Hematopoietic multipotent progenitor cell treated with erythropoietin and hydrocortisone succinate and interleukin-3 and kit ligand, for 8 days (in vitro differentiated cells): ENCODE measurements around the gene PEX5.
"Not testable (repeated sequence)": the region's sequence is repeated elsewhere in the genome, so short reads cannot be mapped to it uniquely, and the experiment has no call there.

Source experiments
- DNase-seq: peaks from one replicate; pipeline ENCODE4 v3.0.0-alpha.2; 2015

PEX5 gene

GRCh38 chr12:7219599-7220243 lies 30.2 kb downstream of the PEX5 start:
- DNase-seq, result peak; percentile 87

GRCh38 chr12:7221486-7221885 lies 32.0 kb downstream of the PEX5 start:
- DNase-seq, result peak; percentile 14

GRCh38 chr12:7229741-7230140 lies 40.3 kb downstream of the PEX5 start:
- DNase-seq, result no peak

- peak; percentile 74 for DNase-seq
Measured at GRCh38 chr12:7241404-7242005, 52.0 kb downstream of the PEX5 start.

GRCh38 chr12:7242176-7243101 lies 53.0 kb downstream of the PEX5 start:
- DNase-seq, result peak; percentile 92

- DNase-seq, result not testable (repeated sequence)
Measured at GRCh38 chr12:7251328-7251996, 62.0 kb downstream of the PEX5 start.

- no peak for DNase-seq
Measured at GRCh38 chr12:7259060-7259459, 69.6 kb downstream of the PEX5 start.
